Esophagus squamous epithelium (tissue), 5 donors: ENCODE measurements around the gene SNX17. TPM values are rescaled to one million over a fixed set of nuclear protein-coding genes. Genes with fewer than 3 reads are reported as not detected.
"Not testable (repeated sequence)": the region's sequence is repeated elsewhere in the genome, so short reads cannot be mapped to it uniquely, and the experiment has no call there.

Experiments
- DNase-seq: peaks from one replicate; lab custom pipeline; 2025; lab: John Stamatoyannopoulos, UW
- H3K27ac ChIP-seq, 4 donors: fragments of 200-600 bp; sonication (generic); one replicate each; pipeline ENCODE4 v1.5.1; 2016 to 2019; ENCODE audit warnings: mild to moderate bottlenecking in 1 of 4
- H3K27me3 ChIP-seq, 4 donors: fragments of 200-600 bp; sonication (generic); 1 replicate in 3 of 4; 2 replicates in 1 of 4; pipeline versions ENCODE4 v1.5.1 to v1.6.0; 2017 to 2021; ENCODE audit warnings: antibody characterized with exemption in 1 of 4
- H3K36me3 ChIP-seq, 3 donors: fragments of 200-600 bp; sonication (generic); one replicate each; pipeline ENCODE4 v1.5.1; 2016 to 2019
- H3K4me1 ChIP-seq, 3 donors: fragments of 200-600 bp; sonication (generic); one replicate each; pipeline ENCODE4 v1.5.1; 2017 to 2019
- H3K4me3 ChIP-seq, 4 donors: fragments of 200-600 bp; sonication (generic); 1 replicate in 3 of 4; 2 replicates in 1 of 4; pipeline ENCODE4 v1.5.1; 2016 to 2019; ENCODE audit warnings: mild to moderate bottlenecking in 2 of 4, moderate library complexity in 1 of 4
- H3K9me3 ChIP-seq, 3 donors: fragments of 200-600 bp; sonication (generic); one replicate each; pipeline ENCODE4 v1.5.1; 2016 to 2019
- POLR2A ChIP-seq, 4 donors: fragments of 450-650 bp; IDR thresholded peaks; one replicate each; pipeline ENCODE4 v1.6.1; 2017; ENCODE audit warnings: antibody characterized with exemption in 4 of 4, mild to moderate bottlenecking in 4 of 4, moderate library complexity in 3 of 4
- WGBS, 2 donors: methylation state at CpG; one replicate each; pipeline ENCODE4 v1.1.5; 2018; 5-methylcytosine and 5-hydroxymethylcytosine counted together
- intact Hi-C: fragments of 100-400 bp; cut with DNase I; formaldehyde crosslinking; loops from one replicate; pipeline ENCODE4 v1.15.0; 2022
- total RNA-seq, 4 donors: library from RNA; depleted of rRNA; stranded (reverse); fragments of >200 nt; gene quantifications; one replicate each; pipeline ENCODE4 v1.1.0, GENCODE V29; 2016
- TF ChIP-seq, protein P1 (sequence below), 6 experiments: fragments of 450-650 bp in 4 of 6; fragments of 200-600 bp in 2 of 6; sonication (generic) in 2 of 6; IDR thresholded peaks; one replicate each; pipeline ENCODE4 v1.5.1; 2016 to 2019; ENCODE audit warnings: antibody characterized with exemption in 6 of 6, mild to moderate bottlenecking in 4 of 6, moderate library complexity in 4 of 6
- donor health status: DM: yes; HTN: yes; CAD: no.

SNX17 gene
- total RNA-seq, 4 donors from 2014 or later: 53.5 to 106 (median 75.8) TPM

DNA sequence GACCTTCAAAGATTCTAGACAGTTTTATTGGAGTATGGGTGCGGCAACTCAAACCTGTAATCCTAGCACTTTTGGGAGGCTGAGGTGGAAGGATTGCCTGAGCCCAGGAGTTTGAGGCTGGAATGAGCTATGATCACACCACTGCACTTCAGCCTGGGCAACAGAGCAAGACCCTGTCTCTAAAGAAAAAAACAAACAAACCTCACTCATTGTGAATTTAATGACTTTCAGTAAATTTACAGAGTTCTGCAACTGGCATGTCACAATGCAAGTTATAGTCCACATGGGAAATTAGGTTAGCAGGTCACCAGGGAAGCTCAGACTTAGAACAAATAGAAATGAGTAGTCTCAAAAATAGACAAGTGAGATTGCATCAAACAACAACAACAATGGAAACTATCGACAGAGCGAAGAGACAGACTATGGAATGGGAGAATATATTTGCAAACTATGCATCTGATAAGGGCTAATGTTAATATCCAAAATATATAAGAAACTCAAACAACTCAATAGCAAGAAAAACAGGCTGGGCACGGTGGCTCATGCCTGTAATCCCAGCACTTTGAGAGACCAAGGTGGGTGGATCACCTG is 51.3 kb downstream of the SNX17 start:
- Histone ChIP-seq H3K4me3 (no peak overlapping the region), H3K27ac (no peak overlapping the region), H3K9me3 (no peaks in the 10 kb centered on the region), H3K27me3 (no peaks in the 10 kb centered on the region), H3K36me3 (no peaks in the 10 kb centered on the region), H3K4me1 (no peaks in the 10 kb centered on the region)
- no peak for DNase-seq
- no peak for TF ChIP-seq POLR2A (IDR thresholded peaks at IDR 0.05)
- TF ChIP-seq, protein P1, sequence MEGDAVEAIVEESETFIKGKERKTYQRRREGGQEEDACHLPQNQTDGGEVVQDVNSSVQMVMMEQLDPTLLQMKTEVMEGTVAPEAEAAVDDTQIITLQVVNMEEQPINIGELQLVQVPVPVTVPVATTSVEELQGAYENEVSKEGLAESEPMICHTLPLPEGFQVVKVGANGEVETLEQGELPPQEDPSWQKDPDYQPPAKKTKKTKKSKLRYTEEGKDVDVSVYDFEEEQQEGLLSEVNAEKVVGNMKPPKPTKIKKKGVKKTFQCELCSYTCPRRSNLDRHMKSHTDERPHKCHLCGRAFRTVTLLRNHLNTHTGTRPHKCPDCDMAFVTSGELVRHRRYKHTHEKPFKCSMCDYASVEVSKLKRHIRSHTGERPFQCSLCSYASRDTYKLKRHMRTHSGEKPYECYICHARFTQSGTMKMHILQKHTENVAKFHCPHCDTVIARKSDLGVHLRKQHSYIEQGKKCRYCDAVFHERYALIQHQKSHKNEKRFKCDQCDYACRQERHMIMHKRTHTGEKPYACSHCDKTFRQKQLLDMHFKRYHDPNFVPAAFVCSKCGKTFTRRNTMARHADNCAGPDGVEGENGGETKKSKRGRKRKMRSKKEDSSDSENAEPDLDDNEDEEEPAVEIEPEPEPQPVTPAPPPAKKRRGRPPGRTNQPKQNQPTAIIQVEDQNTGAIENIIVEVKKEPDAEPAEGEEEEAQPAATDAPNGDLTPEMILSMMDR (IDR thresholded peaks at IDR 0.05): no peak
- intact Hi-C loops: no loop called here
- 78 to 88% methylated on average over 4 of the region's 4 CpGs for WGBS, 2 donors

DNA sequence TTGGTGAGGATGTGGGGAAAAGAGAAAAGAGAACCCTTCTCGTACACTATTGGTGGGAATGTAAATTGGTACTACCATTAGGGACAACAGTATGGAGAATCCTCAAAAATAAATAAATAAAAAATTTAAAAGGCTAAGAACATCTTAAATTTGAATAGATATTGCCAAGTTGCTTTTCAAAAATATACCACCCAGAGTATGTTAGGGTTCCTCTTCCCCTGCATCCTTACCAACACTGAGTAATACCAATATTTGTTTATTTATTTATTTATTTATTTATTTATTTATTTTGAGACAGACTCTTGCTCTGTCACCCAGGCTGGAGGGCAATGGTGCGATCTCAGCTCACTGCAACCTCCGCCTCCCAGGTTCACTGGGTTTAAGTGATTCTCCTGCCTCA is 52.5 kb downstream of the SNX17 start:
- H3K4me1 ChIP-seq: peaks cover 0 to 8% (median 5%) of the 10 kb centered on the region in 3 donors
- H3K36me3 ChIP-seq: no peaks in the 10 kb centered on the region
- H3K27me3 ChIP-seq: no peaks in the 10 kb centered on the region
- H3K4me3 ChIP-seq: no peak overlapping the region
- no peak overlapping the region for H3K27ac ChIP-seq
- TF ChIP-seq POLR2A (IDR thresholded peaks at IDR 0.05): no peak
- TF ChIP-seq, protein P1 (IDR thresholded peaks at IDR 0.05): no peak
- intact Hi-C loops: no loop called here
- no peaks in the 10 kb centered on the region for H3K9me3 ChIP-seq
- WGBS, 2 donors: 91 to 95% methylated on average over 3 of the region's 3 CpGs
- DNase-seq: no peak

DNA sequence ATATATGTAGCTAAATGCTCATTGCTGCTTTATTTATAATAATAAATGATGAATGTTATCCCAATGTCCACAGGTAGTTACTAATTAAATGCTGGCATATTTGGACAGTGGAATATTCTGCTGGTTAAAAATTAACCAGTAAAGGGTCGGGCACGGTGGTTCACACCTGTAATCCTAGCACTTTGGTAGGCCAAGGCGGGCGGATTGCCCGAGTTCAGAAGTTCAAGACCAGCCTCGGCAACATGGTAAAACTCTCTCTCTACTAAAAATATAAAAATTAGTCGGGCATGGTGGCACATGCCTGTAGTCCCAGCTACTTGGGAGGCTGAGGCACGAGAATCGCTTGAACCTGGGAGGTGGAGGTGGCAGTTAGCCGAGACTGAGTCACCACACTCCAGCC is 54.6 kb downstream of the SNX17 start:
- intact Hi-C loops, H3K27ac ChIP-seq, H3K9me3 ChIP-seq, DNase-seq, H3K4me3 ChIP-seq, H3K36me3 ChIP-seq, H3K27me3 ChIP-seq: not testable (repeated sequence)
- peaks cover 9 to 17% (median 10%) of the 10 kb centered on the region in 3 donors for H3K4me1 ChIP-seq
- WGBS, 2 donors: 80 to 84% methylated on average over 10 of the region's 10 CpGs

Other genes starting within 250 kb of the SNX17 start
- not detected for gene ABHD1, start 246.8 kb upstream of the SNX17 start, total RNA-seq
- gene PREB, start 236.0 kb upstream of the SNX17 start, total RNA-seq: 10 to 100 TPM; 45.5 to 77.9 (median 53.9) TPM
- not detected for gene PRR30, start 231.2 kb upstream of the SNX17 start, total RNA-seq
- gene TCF23, start 221.6 kb upstream of the SNX17 start, total RNA-seq: not detected
- gene ATRAID, start 158.6 kb upstream of the SNX17 start, total RNA-seq: 100 to 1,000 TPM in 2 of 4 donors, 10 to 100 TPM in 2; 57.1 to 124 (median 91.0) TPM
- 10 to 100 TPM; 13.5 to 38.6 (median 23.2) TPM for gene SLC5A6, start 158.3 kb upstream of the SNX17 start, total RNA-seq
- gene CAD, start 153.2 kb upstream of the SNX17 start, total RNA-seq: 10 to 100 TPM; 17.6 to 34.5 (median 22.0) TPM
- gene SLC30A3, start 107.6 kb upstream of the SNX17 start, total RNA-seq: under 1 TPM in 2 of 4 donors, not detected in 2; 0.18 to 0.19 TPM
- under 1 TPM in 1 of 4 donors, not detected in 3; 0.38 TPM for gene DNAJC5G, start 95.2 kb upstream of the SNX17 start, total RNA-seq
- gene TRIM54, start 88.2 kb upstream of the SNX17 start, total RNA-seq: not detected
- gene UCN, start 62.2 kb upstream of the SNX17 start, total RNA-seq: 1 to 10 TPM in 1 of 4 donors, not detected in 3; 1.1 TPM
- 10 to 100 TPM; 39.3 to 66.1 (median 48.1) TPM for gene MPV17, start 47.5 kb upstream of the SNX17 start, total RNA-seq
- gene GTF3C2, start 13.9 kb upstream of the SNX17 start, total RNA-seq: 10 to 100 TPM; 37.2 to 59.7 (median 52.3) TPM
- gene EIF2B4, start 278 bp upstream of the SNX17 start, total RNA-seq: 10 to 100 TPM; 30.4 to 44.3 (median 38.3) TPM
- gene ZNF513, start 10.1 kb downstream of the SNX17 start, total RNA-seq: 10 to 100 TPM in 3 of 4 donors, 1 to 10 TPM in 1; 6.4 to 15.6 (median 12.8) TPM
- 10 to 100 TPM; 51.9 to 77.1 (median 67.4) TPM for gene PPM1G, start 39.0 kb downstream of the SNX17 start, total RNA-seq
- 10 to 100 TPM; 66.6 to 89.6 (median 81.5) TPM for gene NRBP1, start 58.0 kb downstream of the SNX17 start, total RNA-seq
- gene KRTCAP3, start 71.8 kb downstream of the SNX17 start, total RNA-seq: 10 to 100 TPM in 3 of 4 donors, 1 to 10 TPM in 1; 9.8 to 29.3 (median 19.1) TPM
- gene IFT172, start 119.1 kb downstream of the SNX17 start, total RNA-seq: 10 to 100 TPM in 3 of 4 donors, 1 to 10 TPM in 1; 7.6 to 19.6 (median 13.5) TPM
- 10 to 100 TPM in 2 of 4 donors, 1 to 10 TPM in 2; 4.6 to 28.2 (median 11.3) TPM for gene FNDC4, start 124.6 kb downstream of the SNX17 start, total RNA-seq
- gene GCKR, start 126.2 kb downstream of the SNX17 start, total RNA-seq: 1 to 10 TPM in 1 of 4 donors, under 1 TPM in 3; 0.21 to 1.9 (median 0.41) TPM
- 10 to 100 TPM in 3 of 4 donors, 1 to 10 TPM in 1; 7.1 to 18.9 (median 15.7) TPM for gene ZNF512, start 212.4 kb downstream of the SNX17 start, total RNA-seq